ENCODE data around the gene TGFB1I1.
"Not testable (repeated sequence)": the region's sequence is repeated elsewhere in the genome, so short reads cannot be mapped to it uniquely, and the experiment has no call there.

TGFB1I1 gene

GRCh38 chr16:31489616-31490584 lies 17.9 kb downstream of the TGFB1I1 start:
- DNase-seq, result no peak

- no peak for DNase-seq
Observed at GRCh38 chr16:31491778-31492418, 19.9 kb downstream of the TGFB1I1 start.

- no peak for DNase-seq
Observed at GRCh38 chr16:31493506-31494125, 21.7 kb downstream of the TGFB1I1 start.

- no peak for DNase-seq
Observed at GRCh38 chr16:31496670-31497069, 24.7 kb downstream of the TGFB1I1 start.

- no peak for DNase-seq
Observed at GRCh38 chr16:31498493-31498892, 26.5 kb downstream of the TGFB1I1 start.

GRCh38 chr16:31499928-31500327 lies 28.0 kb downstream of the TGFB1I1 start:
- DNase-seq, result no peak

- DNase-seq, result no peak
Observed at GRCh38 chr16:31501226-31501965, 29.4 kb downstream of the TGFB1I1 start.

GRCh38 chr16:31501966-31502348 lies 30.0 kb downstream of the TGFB1I1 start:
- no peak for DNase-seq

GRCh38 chr16:31502981-31503380 lies 31.0 kb downstream of the TGFB1I1 start:
- no peak for DNase-seq

- DNase-seq, result not testable (repeated sequence)
Observed at GRCh38 chr16:31503555-31503954, 31.6 kb downstream of the TGFB1I1 start.

- DNase-seq, result no peak
Observed at GRCh38 chr16:31504159-31504558, 32.2 kb downstream of the TGFB1I1 start.

- no peak for DNase-seq
Observed at GRCh38 chr16:31505483-31505882, 33.5 kb downstream of the TGFB1I1 start.

- no peak for DNase-seq
Observed at GRCh38 chr16:31507617-31507928, 35.6 kb downstream of the TGFB1I1 start.

GRCh38 chr16:31507929-31508705 lies 36.2 kb downstream of the TGFB1I1 start, which contains the start of gene RUSF1:
Gene RUSF1 (minus strand): TSS chr16:31508391. CDS start chr16:31508373, 18 bp downstream.
- DNase-seq, result peak; percentile 21

- no peak for DNase-seq
Observed at GRCh38 chr16:31508706-31509195, 36.8 kb downstream of the TGFB1I1 start.

GRCh38 chr16:31513126-31513525 lies 41.2 kb downstream of the TGFB1I1 start:
- DNase-seq, result no peak

- DNase-seq, result no peak
Observed at GRCh38 chr16:31513884-31514283, 41.9 kb downstream of the TGFB1I1 start.

- DNase-seq, result no peak
Observed at GRCh38 chr16:31517800-31518402, 45.9 kb downstream of the TGFB1I1 start.

GRCh38 chr16:31519759-31520431 lies 47.9 kb downstream of the TGFB1I1 start:
- DNase-seq, result peak; percentile 90

- no peak for DNase-seq
Observed at GRCh38 chr16:31521368-31521767, 49.4 kb downstream of the TGFB1I1 start.

- DNase-seq, result no peak
Observed at GRCh38 chr16:31522071-31522470, 50.1 kb downstream of the TGFB1I1 start.

All from DMS153 (cell line).